Measurements from ENCODE around the gene CS.

CS gene

GRCh38 chr12:56223571-56224101, 76.5 kb downstream of the CS start:
- no peaks in the 10 kb centered on the region for H3K27me3 ChIP-seq (ENCODE audit: control insufficient read depth, low read length)
- peak overlapping the region; percentile 87 for H3K4me3 ChIP-seq (ENCODE audit: low read length)
- peaks cover 38% of the 10 kb centered on the region for H3K79me2 ChIP-seq (ENCODE audit: control insufficient read depth, low read length)
- peak overlapping the region; percentile 95 for H3K4me2 ChIP-seq (ENCODE audit: low read length)
- no peaks in the 10 kb centered on the region for H4K20me1 ChIP-seq (ENCODE audit: control insufficient read depth, insufficient read depth, low read depth, low read length)
- peaks cover 13% of the 10 kb centered on the region for H3K36me3 ChIP-seq (ENCODE audit: control insufficient read depth, low read length)
- H3K27ac ChIP-seq (ENCODE audit: low read depth, low read length), result peak overlapping the region; percentile 26
- no peaks in the 10 kb centered on the region for H3K9me3 ChIP-seq (ENCODE audit: control insufficient read depth, insufficient read depth, low read length)
- peaks cover 5% of the 10 kb centered on the region for H3F3A ChIP-seq (ENCODE audit: control insufficient read depth, insufficient read depth)
- no peaks in the 10 kb centered on the region for H3K9me2 ChIP-seq (replicated peaks; ENCODE audit: control insufficient read depth, low read length)
- no peak for TF ChIP-seq EZH2phosphoT487 (IDR thresholded peaks at IDR 0.05; ENCODE audit: borderline replicate concordance, low read length)
- TF ChIP-seq, protein P1, sequence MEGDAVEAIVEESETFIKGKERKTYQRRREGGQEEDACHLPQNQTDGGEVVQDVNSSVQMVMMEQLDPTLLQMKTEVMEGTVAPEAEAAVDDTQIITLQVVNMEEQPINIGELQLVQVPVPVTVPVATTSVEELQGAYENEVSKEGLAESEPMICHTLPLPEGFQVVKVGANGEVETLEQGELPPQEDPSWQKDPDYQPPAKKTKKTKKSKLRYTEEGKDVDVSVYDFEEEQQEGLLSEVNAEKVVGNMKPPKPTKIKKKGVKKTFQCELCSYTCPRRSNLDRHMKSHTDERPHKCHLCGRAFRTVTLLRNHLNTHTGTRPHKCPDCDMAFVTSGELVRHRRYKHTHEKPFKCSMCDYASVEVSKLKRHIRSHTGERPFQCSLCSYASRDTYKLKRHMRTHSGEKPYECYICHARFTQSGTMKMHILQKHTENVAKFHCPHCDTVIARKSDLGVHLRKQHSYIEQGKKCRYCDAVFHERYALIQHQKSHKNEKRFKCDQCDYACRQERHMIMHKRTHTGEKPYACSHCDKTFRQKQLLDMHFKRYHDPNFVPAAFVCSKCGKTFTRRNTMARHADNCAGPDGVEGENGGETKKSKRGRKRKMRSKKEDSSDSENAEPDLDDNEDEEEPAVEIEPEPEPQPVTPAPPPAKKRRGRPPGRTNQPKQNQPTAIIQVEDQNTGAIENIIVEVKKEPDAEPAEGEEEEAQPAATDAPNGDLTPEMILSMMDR (IDR thresholded peaks at IDR 0.05; ENCODE audit: low read depth, low read length, poor library complexity, severe bottlenecking), result no peak
- H3K4me1 ChIP-seq (ENCODE audit: control insufficient read depth, low read length), result peaks cover 38% of the 10 kb centered on the region

GRCh38 chr12:56222531-56222895, 77.6 kb downstream of the CS start:
- H3K4me3 ChIP-seq (ENCODE audit: low read length), result peak overlapping the region; percentile 94
- H4K20me1 ChIP-seq (ENCODE audit: control insufficient read depth, insufficient read depth, low read depth, low read length), result no peaks in the 10 kb centered on the region
- H3F3A ChIP-seq (ENCODE audit: control insufficient read depth, insufficient read depth), result peaks cover 5% of the 10 kb centered on the region
- peak overlapping the region; percentile 95 for H3K4me2 ChIP-seq (ENCODE audit: low read length)
- no peaks in the 10 kb centered on the region for H3K9me2 ChIP-seq (replicated peaks; ENCODE audit: control insufficient read depth, low read length)
- H3K36me3 ChIP-seq (ENCODE audit: control insufficient read depth, low read length), result peaks cover 13% of the 10 kb centered on the region
- H3K79me2 ChIP-seq (ENCODE audit: control insufficient read depth, low read length), result peaks cover 41% of the 10 kb centered on the region
- H3K9me3 ChIP-seq (ENCODE audit: control insufficient read depth, insufficient read depth, low read length), result no peaks in the 10 kb centered on the region
- H3K4me1 ChIP-seq (ENCODE audit: control insufficient read depth, low read length), result peaks cover 38% of the 10 kb centered on the region
- no peaks in the 10 kb centered on the region for H3K27me3 ChIP-seq (ENCODE audit: control insufficient read depth, low read length)
- no peak for TF ChIP-seq EZH2phosphoT487 (IDR thresholded peaks at IDR 0.05; ENCODE audit: borderline replicate concordance, low read length)
- TF ChIP-seq, protein P1 (IDR thresholded peaks at IDR 0.05; ENCODE audit: low read depth, low read length, poor library complexity, severe bottlenecking), result no peak
- peak overlapping the region; percentile 78 for H3K27ac ChIP-seq (ENCODE audit: low read depth, low read length)

- Histone ChIP-seq H3K4me3 (ENCODE audit: low read length) (peak within 1 kb of the TSS; percentile 94), H4K20me1 (ENCODE audit: control insufficient read depth, insufficient read depth, low read depth, low read length) (no peaks in the 10 kb centered on the region), H3K4me2 (ENCODE audit: low read length) (peak within 1 kb of the TSS; percentile 95), H3K9me3 (ENCODE audit: control insufficient read depth, insufficient read depth, low read length) (no peaks in the 10 kb centered on the region), H3K4me1 (ENCODE audit: control insufficient read depth, low read length) (peaks cover 38% of the 10 kb centered on the region), H3K36me3 (ENCODE audit: control insufficient read depth, low read length) (peaks cover 10% of the 10 kb centered on the region), H3K27me3 (ENCODE audit: control insufficient read depth, low read length) (no peaks in the 10 kb centered on the region), H3K27ac (ENCODE audit: low read depth, low read length) (peak within 1 kb of the TSS; percentile 78), H3F3A (ENCODE audit: control insufficient read depth, insufficient read depth) (peaks cover 5% of the 10 kb centered on the region), H3K79me2 (ENCODE audit: control insufficient read depth, low read length) (peaks cover 44% of the 10 kb centered on the region), H3K9me2 (replicated peaks; ENCODE audit: control insufficient read depth, low read length) (no peaks in the 10 kb centered on the region)
- TF ChIP-seq, protein P1 (IDR thresholded peaks at IDR 0.05; ENCODE audit: low read depth, low read length, poor library complexity, severe bottlenecking), result no peak
- TF ChIP-seq EZH2phosphoT487 (IDR thresholded peaks at IDR 0.05; ENCODE audit: borderline replicate concordance, low read length), result no peak
These were observed 78.2 kb downstream of the CS start, which contains the start of gene RNF41 for GRCh38 chr12:56221757-56222530. Gene RNF41 (minus strand): TSS chr12:56221922. CDS start chr12:56214047, 7,875 bp downstream.
